H9 (cell line): ENCODE measurements around the gene PIK3R5. TPM values are rescaled to one million over a fixed set of nuclear protein-coding genes. Genes with fewer than 3 reads are reported as not detected.

Experiments
- DNase-seq: peaks from one replicate; pipeline ENCODE4 v3.0.0-alpha.2; 2017
- H2AFZ ChIP-seq: one replicate; pipeline ENCODE4 v1.6.1; 2013; ENCODE audit warnings: mild to moderate bottlenecking, low read length, control low read depth, moderate library complexity
- H2AK5ac ChIP-seq: 2 replicates; pipeline ENCODE4 v1.6.1; 2013; ENCODE audit warnings: low read length, control low read depth, mixed read lengths; ENCODE audit not compliant: insufficient read length
- H2BK120ac ChIP-seq: one replicate; pipeline ENCODE4 v1.6.1; 2013; ENCODE audit warnings: low read depth, mild to moderate bottlenecking, low read length, control low read depth, inconsistent platforms; ENCODE audit not compliant: poor library complexity, severe bottlenecking
- H2BK12ac ChIP-seq: 2 replicates; pipeline ENCODE4 v1.6.1; 2013; ENCODE audit warnings: low read length, control low read depth, mixed read lengths, low read depth; ENCODE audit not compliant: insufficient read length
- H2BK15ac ChIP-seq: 2 replicates; pipeline ENCODE4 v1.6.1; 2013; ENCODE audit warnings: low read depth, low read length, control low read depth
- H2BK20ac ChIP-seq: one replicate; pipeline ENCODE4 v1.6.1; 2013; ENCODE audit warnings: low read depth, mild to moderate bottlenecking, low read length, control low read depth, inconsistent platforms; ENCODE audit not compliant: poor library complexity, severe bottlenecking
- H2BK5ac ChIP-seq: 2 replicates; pipeline ENCODE4 v1.6.1; 2013; ENCODE audit warnings: low read length, control low read depth, mixed read lengths; ENCODE audit not compliant: insufficient read length
- H3K14ac ChIP-seq: 2 replicates; pipeline ENCODE4 v1.6.1; 2013; ENCODE audit warnings: low read length, control low read depth; ENCODE audit not compliant: insufficient read depth
- H3K18ac ChIP-seq: 2 replicates; pipeline ENCODE4 v1.6.1; 2013; ENCODE audit warnings: low read depth, mild to moderate bottlenecking, mixed read lengths, low read length, control low read depth; ENCODE audit not compliant: insufficient read length
- H3K23ac ChIP-seq: 2 replicates; pipeline ENCODE4 v1.6.1; 2013; ENCODE audit warnings: low read length, control low read depth, mixed read lengths, low read depth; ENCODE audit not compliant: insufficient read length
- H3K23me2 ChIP-seq: 2 replicates; pipeline ENCODE4 v1.6.1; 2013; ENCODE audit warnings: low read depth, mild to moderate bottlenecking, mixed read lengths, low read length, control low read depth; ENCODE audit not compliant: insufficient read length, poor library complexity, severe bottlenecking
- H3K27ac ChIP-seq: 2 replicates; pipeline ENCODE4 v1.5.1; 2013; ENCODE audit warnings: low read length, control low read depth, mixed read lengths, low read depth; ENCODE audit not compliant: insufficient read length
- H3K27me3 ChIP-seq: 2 replicates; pipeline ENCODE4 v1.6.1; 2013; ENCODE audit warnings: low read length, control low read depth, inconsistent platforms; ENCODE audit not compliant: insufficient read depth
- H3K4ac ChIP-seq: 2 replicates; pipeline ENCODE4 v1.6.1; 2013; ENCODE audit warnings: low read depth, mild to moderate bottlenecking, control low read depth, inconsistent platforms, low read length, moderate library complexity
- H3K4me1 ChIP-seq: 2 replicates; pipeline ENCODE4 v1.6.1; 2013; ENCODE audit warnings: low read length, control low read depth, inconsistent platforms; ENCODE audit not compliant: insufficient read depth
- H3K4me2 ChIP-seq: 2 replicates; pipeline ENCODE4 v1.6.1; 2013; ENCODE audit warnings: low read length, control low read depth, mixed read lengths; ENCODE audit not compliant: insufficient read length, insufficient read depth
- H3K56ac ChIP-seq: 2 replicates; pipeline ENCODE4 v1.6.1; 2013; ENCODE audit warnings: low read depth, mild to moderate bottlenecking, mixed read lengths, low read length, control low read depth; ENCODE audit not compliant: insufficient read length
- H3K79me1 ChIP-seq: 2 replicates; pipeline ENCODE4 v1.6.1; 2013; ENCODE audit warnings: low read depth, mild to moderate bottlenecking, moderate library complexity, low read length, control low read depth, inconsistent platforms; ENCODE audit not compliant: insufficient read depth, poor library complexity, severe bottlenecking
- H3K79me2 ChIP-seq: 2 replicates; pipeline ENCODE4 v1.6.1; 2013; ENCODE audit warnings: low read length, control low read depth, inconsistent platforms; ENCODE audit not compliant: insufficient read depth
- H3K9ac ChIP-seq: 2 replicates; pipeline ENCODE4 v1.6.1; 2013; ENCODE audit warnings: low read length, control low read depth, mixed read lengths; ENCODE audit not compliant: insufficient read length; ENCODE audit errors: extremely low read depth
- H3K9me3 ChIP-seq: one replicate; pipeline ENCODE4 v1.6.1; 2013; ENCODE audit warnings: low read depth, low read length, inconsistent platforms; ENCODE audit not compliant: control insufficient read depth
- H3T11ph ChIP-seq: one replicate; pipeline ENCODE4 v1.6.1; 2013; ENCODE audit warnings: mild to moderate bottlenecking, low read length, control low read depth, inconsistent platforms
- H4K20me1 ChIP-seq: one replicate; pipeline ENCODE4 v1.6.1; 2013; ENCODE audit not compliant: control insufficient read depth, insufficient read length, insufficient read depth
- H4K5ac ChIP-seq: 2 replicates; pipeline ENCODE4 v1.6.1; 2013; ENCODE audit warnings: low read depth, mild to moderate bottlenecking, mixed read lengths, low read length, control low read depth; ENCODE audit not compliant: insufficient read length
- H4K8ac ChIP-seq: replicated peaks from 2 replicates; pipeline ENCODE4 v1.6.1; 2013; ENCODE audit warnings: low read length, control low read depth, mixed read lengths, low read depth; ENCODE audit not compliant: insufficient read length
- H4K91ac ChIP-seq: 2 replicates; pipeline ENCODE4 v1.6.1; 2013; ENCODE audit warnings: low read depth, mild to moderate bottlenecking, moderate library complexity, mixed read lengths, low read length, control low read depth; ENCODE audit not compliant: insufficient read length
- H3K27ac Mint-ChIP-seq, 3 experiments: 2 replicates in 2 of 3; 3 replicates in 1 of 3; pipeline ENCODE4 v1.8.0; 2020 to 2021; ENCODE audit warnings: mixed read lengths in 3 of 3, mild to moderate bottlenecking in 1 of 3, moderate library complexity in 1 of 3
- H3K27me3 Mint-ChIP-seq: 2 replicates; pipeline ENCODE4 v1.8.0; 2021; ENCODE audit warnings: low read depth, mild to moderate bottlenecking, moderate library complexity, mixed read lengths
- H3K36me3 Mint-ChIP-seq, 3 experiments: 2 replicates in 2 of 3; 3 replicates in 1 of 3; pipeline ENCODE4 v1.8.0; 2020 to 2021; ENCODE audit warnings: low read depth in 3 of 3, mixed read lengths in 3 of 3; ENCODE audit not compliant: insufficient read depth in 1 of 3
- H3K4me1 Mint-ChIP-seq, 2 experiments: 2 replicates each; pipeline ENCODE4 v1.8.0; 2020; ENCODE audit warnings: mixed read lengths in 2 of 2
- H3K4me3 Mint-ChIP-seq, 2 experiments: 2 replicates in 1 of 2; 3 replicates in 1 of 2; pipeline ENCODE4 v1.8.0; 2020 to 2021; ENCODE audit warnings: mild to moderate bottlenecking in 2 of 2, mixed read lengths in 2 of 2, moderate library complexity in 1 of 2
- H3K9me3 Mint-ChIP-seq, 2 experiments: 2 replicates in 1 of 2; 3 replicates in 1 of 2; pipeline ENCODE4 v1.8.0; 2020; ENCODE audit warnings: mild to moderate bottlenecking in 2 of 2, mixed read lengths in 2 of 2, moderate library complexity in 1 of 2
- WGBS: extraction: QIAGEN DNeasy Blood & Tissue Kit; methylation state at CpG from one replicate; pipeline ENCODE4 v1.1.7; 2013; ENCODE audit warnings: missing lambda C conversion rate, low lambda C conversion rate, mixed read lengths; ENCODE audit not compliant: insufficient read length; ENCODE audit errors: extremely low coverage; 5-methylcytosine and 5-hydroxymethylcytosine counted together
- total RNA-seq: library from RNA; stranded (reverse); gene quantifications from 2 replicates; pipeline ENCODE4 v1.2.1, GENCODE V29; 2021
- TF ChIP-seq, protein P1 (sequence below): fragments of 200-600 bp; sonication (generic); conservative IDR thresholded peaks from 3 replicates; pipeline ENCODE4 v1.8.0; 2021; ENCODE audit warnings: antibody characterized with exemption, mild to moderate bottlenecking

PIK3R5 gene
- total RNA-seq, 1 experiment from 2014 or later = 1.4 TPM

- no peak overlapping the region for H2BK5ac ChIP-seq
- no peak overlapping the region for H3K4me2 ChIP-seq
- no peaks in the 10 kb centered on the region for H3K23me2 ChIP-seq
- no peak overlapping the region for H3K4ac ChIP-seq
- no peak overlapping the region for H3K18ac ChIP-seq
- H2BK20ac ChIP-seq = no peak overlapping the region
- WGBS = no CpG with 5 or more reads among the region's 2 CpGs
- H4K8ac ChIP-seq = no peak overlapping the region
- no peak overlapping the region for H4K91ac ChIP-seq
- H3K36me3 Mint-ChIP-seq = peaks cover 0 to 12% (median 4%) of the 10 kb centered on the region in 3 experiments; a peak in 3 of 7 replicates
- DNase-seq = no peak
- no peak overlapping the region for H2AK5ac ChIP-seq
- no peak overlapping the region for H3K23ac ChIP-seq
- no peaks in the 10 kb centered on the region for H3K9me3 ChIP-seq
- H3K9ac ChIP-seq = no peak overlapping the region
- H4K5ac ChIP-seq = no peak overlapping the region
- H3K27ac Mint-ChIP-seq = no peak overlapping the region
- H2BK15ac ChIP-seq = no peak overlapping the region
- no peak overlapping the region for H3K4me3 Mint-ChIP-seq
- no peaks in the 10 kb centered on the region for H3K4me1 ChIP-seq
- peaks cover 11 to 18% of the 10 kb centered on the region in 2 experiments for H3K9me3 Mint-ChIP-seq
- H2BK12ac ChIP-seq = no peak overlapping the region
- no peak overlapping the region for H2BK120ac ChIP-seq
- H3K79me2 ChIP-seq = no peaks in the 10 kb centered on the region
- H3K56ac ChIP-seq = no peak overlapping the region
- H3K14ac ChIP-seq = no peak overlapping the region
- no peak overlapping the region for H2AFZ ChIP-seq
- TF ChIP-seq, protein P1, sequence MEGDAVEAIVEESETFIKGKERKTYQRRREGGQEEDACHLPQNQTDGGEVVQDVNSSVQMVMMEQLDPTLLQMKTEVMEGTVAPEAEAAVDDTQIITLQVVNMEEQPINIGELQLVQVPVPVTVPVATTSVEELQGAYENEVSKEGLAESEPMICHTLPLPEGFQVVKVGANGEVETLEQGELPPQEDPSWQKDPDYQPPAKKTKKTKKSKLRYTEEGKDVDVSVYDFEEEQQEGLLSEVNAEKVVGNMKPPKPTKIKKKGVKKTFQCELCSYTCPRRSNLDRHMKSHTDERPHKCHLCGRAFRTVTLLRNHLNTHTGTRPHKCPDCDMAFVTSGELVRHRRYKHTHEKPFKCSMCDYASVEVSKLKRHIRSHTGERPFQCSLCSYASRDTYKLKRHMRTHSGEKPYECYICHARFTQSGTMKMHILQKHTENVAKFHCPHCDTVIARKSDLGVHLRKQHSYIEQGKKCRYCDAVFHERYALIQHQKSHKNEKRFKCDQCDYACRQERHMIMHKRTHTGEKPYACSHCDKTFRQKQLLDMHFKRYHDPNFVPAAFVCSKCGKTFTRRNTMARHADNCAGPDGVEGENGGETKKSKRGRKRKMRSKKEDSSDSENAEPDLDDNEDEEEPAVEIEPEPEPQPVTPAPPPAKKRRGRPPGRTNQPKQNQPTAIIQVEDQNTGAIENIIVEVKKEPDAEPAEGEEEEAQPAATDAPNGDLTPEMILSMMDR = no peak
- no peaks in the 10 kb centered on the region for H3K4me1 Mint-ChIP-seq
- no peaks in the 10 kb centered on the region for H3K27me3 ChIP-seq
- H4K20me1 ChIP-seq = no peaks in the 10 kb centered on the region
- H3T11ph ChIP-seq = no peak overlapping the region
- H3K27ac ChIP-seq = no peak overlapping the region
- peaks cover 10% of the 10 kb centered on the region for H3K27me3 Mint-ChIP-seq
- no peaks in the 10 kb centered on the region for H3K79me1 ChIP-seq
Observed at GRCh38 chr17:8921147-8921546, 44.4 kb downstream of the PIK3R5 start.
